ENCODE measurements around the gene WDR46. TPM values are rescaled to one million over a fixed set of nuclear protein-coding genes. Genes with fewer than 3 reads are reported as not detected.
A peak's percentile ranks its signal among the peaks of the same experiment; 100 is the strongest.

WDR46 gene
- total and polyA plus RNA-seq, 2 of the 13 experiments (the other 11 are each of a cell fraction or from before 2014, with no cell fraction given) = 47.4 to 105 TPM

GRCh38 chr6:33299237-33299944 is 10.4 kb upstream of the WDR46 start (continued):
- TF ChIP-seq SATB2 (CRISPR knock-in tag; IDR thresholded peaks at IDR 0.05) (no peak), ZNF484 (CRISPR knock-in tag; IDR thresholded peaks at IDR 0.05; ENCODE audit: borderline replicate concordance, low read depth) (no peak), ETV5 (CRISPR knock-in tag; IDR thresholded peaks at IDR 0.05; ENCODE audit: borderline replicate concordance) (peak; percentile 96), ZNF678 (CRISPR knock-in tag; IDR thresholded peaks at IDR 0.05) (no peak), ZNF747 (CRISPR knock-in tag; IDR thresholded peaks at IDR 0.05; ENCODE audit: borderline replicate concordance) (peak; percentile 96), MAFF (IDR thresholded peaks at IDR 0.05; ENCODE audit: low read depth, low read length) (no peak), ATF6 (CRISPR knock-in tag; conservative IDR thresholded peaks at IDR 0.05) (no peak; the same call in 1 of the 2 replicates), FLYWCH1 (CRISPR knock-in tag; IDR thresholded peaks at IDR 0.05) (0 out of 2 replicates have a peak, but pooled peaks have one; percentile 44), ZNF768 (CRISPR knock-in tag; IDR thresholded peaks at IDR 0.05) (peak; percentile 66; the same call in 1 of the 2 replicates), ZNF652 (CRISPR knock-in tag; IDR thresholded peaks at IDR 0.05; ENCODE audit: borderline replicate concordance, low read depth) (no peak; the same call in 1 of the 2 replicates), NR1H2 (CRISPR knock-in tag; IDR thresholded peaks at IDR 0.05; ENCODE audit: borderline replicate concordance, low read depth) (no peak), ZGPAT (CRISPR knock-in tag; IDR thresholded peaks at IDR 0.05) (peak; percentile 98), ZBTB33 (CRISPR knock-in tag; IDR thresholded peaks at IDR 0.05) (no peak), DMTF1 (CRISPR knock-in tag; IDR thresholded peaks at IDR 0.05) (peak; percentile 41; the same call in 1 of the 2 replicates), ZNF331 (CRISPR knock-in tag; IDR thresholded peaks at IDR 0.05) (0 out of 2 replicates have a peak, but pooled peaks have one; percentile 27), AKNA (CRISPR knock-in tag; IDR thresholded peaks at IDR 0.05; ENCODE audit: borderline replicate concordance) (no peak)
